GM18517 (cell line): ENCODE results near the gene OGG1.

Experiments
- ATAC-seq: cut with Tn5 transposase; IDR thresholded peaks from one replicate; pipeline ENCODE4 v1.9.1; 2021; ENCODE audit warnings: mild to moderate bottlenecking, moderate library complexity; ENCODE audit not compliant: unreplicated experiment

The OGG1 gene

DNA sequence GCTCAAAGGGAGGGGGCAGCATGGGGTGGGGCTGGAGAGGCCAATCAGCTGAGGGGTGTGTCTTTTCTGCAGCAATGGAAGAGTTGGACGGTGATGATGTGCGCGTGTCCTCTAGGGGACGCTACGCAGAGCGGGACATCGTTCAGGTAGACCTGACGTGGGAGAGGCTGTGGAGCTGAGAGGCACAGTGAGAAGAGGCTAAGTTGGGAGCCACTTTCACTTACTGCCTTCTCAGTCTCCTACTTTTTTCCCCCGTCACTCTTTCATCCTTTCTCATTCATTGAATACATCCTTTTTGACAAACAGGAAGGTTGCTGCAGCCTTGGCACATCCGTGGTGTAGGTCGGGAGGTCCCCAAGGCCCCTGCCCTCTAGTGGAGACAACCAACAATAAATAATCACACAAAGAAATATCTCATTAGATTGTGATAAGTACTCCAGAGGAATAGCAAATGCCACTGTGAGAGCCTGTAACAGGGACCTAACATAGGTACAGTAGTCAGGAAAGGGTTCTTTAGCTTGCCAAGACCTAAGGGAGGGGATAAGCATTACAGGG is 22.6 kb upstream of the OGG1 start:
- peak; percentile 32 for ATAC-seq

DNA sequence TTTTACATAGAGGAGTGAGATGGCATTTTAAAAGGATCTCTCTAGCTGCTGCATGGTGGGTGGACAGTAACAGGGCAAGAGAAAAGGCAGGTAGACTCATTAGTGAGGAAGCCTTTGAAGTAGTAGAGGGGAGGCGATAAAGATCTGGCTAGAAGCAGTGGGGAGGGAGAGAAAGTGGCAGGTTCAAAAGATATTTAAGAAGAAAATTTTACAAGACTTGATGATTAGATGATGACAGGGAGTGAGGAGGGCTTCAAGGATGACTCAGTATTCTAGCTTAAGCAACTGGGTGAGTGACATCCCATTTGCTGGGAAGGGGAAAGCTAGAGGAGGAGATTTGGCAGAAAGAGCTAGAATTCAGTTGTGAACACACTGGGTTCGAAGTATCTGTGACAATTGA is 22.0 kb upstream of the OGG1 start:
- no peak for ATAC-seq

DNA sequence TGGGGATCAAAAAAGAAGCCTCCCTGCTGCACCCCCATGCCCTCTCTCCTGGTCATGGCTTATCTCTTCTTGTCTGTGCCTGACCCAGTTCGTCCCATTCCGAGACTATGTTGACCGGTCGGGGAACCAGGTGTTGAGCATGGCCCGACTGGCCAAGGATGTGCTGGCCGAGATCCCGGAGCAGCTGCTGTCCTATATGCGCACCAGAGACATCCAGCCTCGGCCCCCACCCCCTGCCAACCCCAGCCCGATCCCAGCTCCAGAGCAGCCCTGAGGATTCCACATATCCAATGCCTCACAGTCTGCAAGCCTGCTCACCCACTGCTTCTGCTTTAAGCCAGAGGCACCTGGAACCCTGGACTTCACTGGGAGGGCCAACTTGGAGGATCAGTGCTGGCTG is 20.3 kb upstream of the OGG1 start:
- ATAC-seq: no peak

DNA sequence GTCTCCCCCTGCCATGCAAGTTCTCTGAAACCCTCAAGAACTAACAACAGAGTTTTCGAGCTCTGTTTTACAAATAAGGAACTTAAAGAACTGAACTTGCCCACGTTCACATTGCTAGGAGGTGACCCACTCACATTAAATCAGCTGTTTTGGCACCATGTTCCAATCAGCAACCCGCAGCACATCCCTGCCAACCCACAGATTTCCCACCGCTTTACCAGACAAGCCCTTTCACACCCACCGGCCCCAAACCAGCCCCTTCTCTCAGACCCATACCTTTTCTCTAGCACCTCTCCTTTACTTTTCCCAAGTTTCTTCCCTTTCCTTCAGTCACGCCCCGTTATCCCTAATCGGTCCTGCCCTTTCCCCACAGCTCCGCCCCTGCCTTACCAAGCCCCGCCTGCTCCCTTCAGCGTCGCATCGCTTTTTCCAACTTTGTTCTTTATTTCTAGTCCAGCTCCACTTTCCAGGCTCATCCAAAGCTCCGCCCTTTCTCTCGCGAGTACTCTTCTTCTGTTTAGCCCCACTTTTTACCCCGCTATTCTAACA is 19.0 kb upstream of the OGG1 start:
- ATAC-seq: peak; percentile 45

DNA sequence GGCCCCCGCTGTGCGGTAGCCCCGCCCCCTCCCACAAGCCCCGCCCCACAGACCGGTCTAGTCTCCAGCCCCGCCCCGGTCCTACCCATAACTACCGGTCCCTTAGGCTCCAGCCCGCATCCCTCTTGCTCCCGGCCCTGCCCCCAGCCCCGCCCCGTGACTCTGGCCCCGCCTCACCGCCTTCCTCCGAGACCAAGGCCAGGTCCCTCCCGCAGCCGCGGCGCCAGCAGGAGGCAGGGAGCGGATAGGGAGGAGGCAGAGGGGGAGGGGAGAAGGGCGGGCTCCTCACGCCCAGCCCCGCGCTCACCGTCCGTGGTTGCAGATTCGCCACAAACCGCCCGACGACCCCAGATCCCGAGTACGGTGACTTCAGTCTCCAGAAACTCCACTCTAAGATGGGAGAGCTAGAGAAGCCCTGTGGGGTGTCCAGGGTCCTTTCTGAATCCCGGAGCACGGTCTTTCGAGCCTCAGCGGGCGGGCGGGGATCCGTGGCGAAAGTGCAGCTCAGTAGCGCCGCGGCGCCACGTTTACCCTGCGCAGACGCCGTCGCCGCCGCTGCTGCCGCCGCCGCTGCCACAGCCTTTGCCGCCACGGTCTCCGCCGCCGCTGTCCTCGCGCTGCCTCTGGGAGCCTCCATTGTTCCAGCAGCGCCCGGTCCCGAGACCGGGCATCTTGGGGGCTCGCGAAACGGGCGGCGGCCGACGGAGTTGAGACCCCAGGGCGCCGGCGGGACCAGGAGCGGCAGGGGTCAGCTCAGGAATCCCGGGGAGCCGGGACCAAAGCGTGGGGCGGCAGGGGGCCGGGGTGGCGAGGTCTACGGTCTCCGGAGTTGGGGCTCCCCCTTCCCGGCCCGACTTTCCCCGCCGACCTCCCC is 18.3 kb upstream of the OGG1 start, which contains the start of gene BRPF1:
TSS of gene BRPF1 (plus strand) at position 530 of the 874 bp plus-strand sequence. CDS start 2,406 bp downstream, outside the sequence.
- peak; percentile 68 for ATAC-seq

DNA sequence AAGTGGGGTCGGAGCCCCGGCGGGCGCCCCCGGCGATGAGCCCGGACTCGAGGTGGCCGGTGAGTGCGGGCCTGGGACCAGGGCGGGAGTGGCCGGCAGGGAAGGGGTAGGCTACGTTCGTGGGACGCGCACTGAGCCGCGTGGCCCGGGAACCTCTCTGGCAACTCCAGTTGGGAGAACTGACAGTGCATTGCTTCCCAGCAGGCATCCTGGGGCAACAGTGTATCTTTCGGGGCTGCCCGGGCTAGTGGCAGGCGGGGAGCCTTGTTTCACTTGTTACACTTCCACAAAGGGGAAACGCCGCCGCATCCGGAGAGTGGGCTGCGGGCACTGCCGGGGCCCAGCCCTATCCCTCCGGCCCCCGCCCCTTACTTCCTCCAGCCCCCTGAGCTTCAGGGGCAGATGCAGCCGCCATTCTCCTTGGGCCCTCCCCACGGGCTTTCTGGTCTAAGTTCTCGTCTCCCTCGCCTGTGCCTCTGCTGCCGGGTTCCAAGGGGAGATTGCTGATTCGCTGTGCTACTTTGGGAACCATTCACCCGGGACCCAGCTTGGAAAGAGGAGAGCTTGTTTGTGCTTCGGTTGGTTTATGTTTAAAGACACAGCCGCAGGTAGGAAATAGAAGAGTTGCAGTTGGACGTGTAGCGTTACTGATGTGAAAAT is 17.5 kb upstream of the OGG1 start:
- ATAC-seq: no peak

DNA sequence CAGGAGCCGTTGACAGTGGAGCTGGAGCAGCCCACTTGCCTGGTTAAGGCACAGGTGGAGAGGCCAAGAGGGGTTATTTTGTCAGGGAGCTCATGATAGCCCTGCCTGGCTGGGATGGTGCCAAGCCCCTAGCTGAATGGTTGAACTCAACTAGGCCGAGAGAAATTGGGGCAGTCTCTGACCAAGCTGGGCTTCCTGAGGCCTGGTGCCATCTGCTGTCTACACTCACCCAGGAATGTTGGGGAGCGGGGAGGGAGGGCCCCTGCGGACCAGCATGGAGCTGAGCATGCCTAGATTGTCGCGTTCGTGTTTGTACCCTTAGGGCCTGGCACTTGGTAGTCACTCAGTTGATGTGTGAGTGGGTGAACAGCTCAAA is 17.0 kb upstream of the OGG1 start:
- ATAC-seq: no peak

DNA sequence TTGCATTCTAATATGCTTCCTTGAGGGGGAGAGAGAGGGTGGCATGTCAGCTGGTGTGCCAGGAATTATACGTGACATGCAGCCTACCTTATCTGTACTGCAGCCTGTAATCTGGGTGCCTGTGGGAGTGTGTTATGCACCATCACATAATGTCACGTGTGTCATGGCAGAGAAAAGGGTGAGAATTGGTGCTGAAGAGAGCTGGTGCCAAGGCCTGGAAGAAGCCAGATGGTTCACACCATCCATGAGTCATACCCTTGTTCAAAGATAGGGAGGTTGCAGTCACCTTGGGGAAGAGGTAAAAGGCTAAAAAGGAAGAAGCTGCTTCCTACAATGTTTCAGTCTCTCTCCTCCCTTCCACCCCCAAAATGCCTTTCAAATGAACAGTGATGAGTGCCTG is 12.9 kb upstream of the OGG1 start:
- ATAC-seq: no peak

DNA sequence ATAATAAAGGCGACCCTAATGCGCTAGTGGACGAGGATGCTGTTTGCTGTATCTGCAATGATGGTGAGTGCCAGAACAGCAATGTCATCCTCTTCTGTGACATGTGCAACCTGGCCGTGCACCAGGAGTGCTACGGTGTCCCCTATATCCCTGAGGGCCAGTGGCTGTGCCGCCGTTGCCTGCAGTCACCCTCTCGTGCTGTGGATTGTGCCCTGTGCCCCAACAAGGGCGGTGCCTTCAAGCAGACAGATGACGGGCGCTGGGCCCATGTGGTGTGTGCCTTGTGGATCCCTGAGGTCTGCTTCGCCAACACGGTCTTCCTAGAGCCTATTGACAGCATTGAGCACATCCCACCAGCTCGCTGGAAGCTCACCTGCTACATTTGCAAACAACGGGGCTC is 10.6 kb upstream of the OGG1 start:
- no peak for ATAC-seq

DNA sequence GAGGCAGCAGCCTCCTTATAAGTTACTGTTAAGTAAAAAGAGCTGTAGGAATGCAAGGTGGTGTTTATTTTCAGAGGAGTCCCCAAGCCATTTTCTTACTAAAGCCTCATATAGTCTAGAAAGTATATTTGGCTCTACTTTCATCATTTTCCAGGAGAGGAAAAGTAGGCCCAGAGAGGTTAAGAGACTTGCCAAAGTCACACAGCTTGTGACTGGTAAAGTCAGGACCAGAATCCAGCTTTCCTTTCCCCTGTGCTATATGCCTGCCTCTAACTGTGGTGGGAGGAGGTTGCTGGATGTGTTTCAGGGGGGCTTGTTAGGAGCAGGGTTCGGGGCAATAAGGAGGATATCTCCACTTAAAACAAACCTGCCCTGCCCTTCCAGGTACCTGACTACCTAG is 7.2 kb upstream of the OGG1 start:
- ATAC-seq: no peak

DNA sequence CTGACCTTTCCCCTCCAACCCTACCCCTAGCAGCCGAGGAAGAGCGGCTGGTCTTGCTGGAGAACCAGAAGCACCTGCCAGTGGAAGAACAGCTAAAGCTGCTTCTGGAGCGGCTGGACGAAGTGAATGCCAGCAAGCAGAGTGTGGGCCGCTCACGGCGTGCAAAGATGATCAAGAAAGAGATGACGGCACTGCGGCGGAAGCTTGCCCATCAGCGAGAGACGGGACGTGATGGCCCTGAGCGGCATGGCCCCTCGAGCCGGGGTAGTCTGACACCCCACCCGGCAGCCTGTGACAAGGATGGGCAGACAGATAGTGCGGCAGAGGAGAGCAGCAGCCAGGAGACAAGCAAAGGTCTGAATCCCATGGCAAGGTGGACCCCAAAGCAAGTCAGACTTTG is 6.2 kb upstream of the OGG1 start:
- ATAC-seq: no peak

DNA sequence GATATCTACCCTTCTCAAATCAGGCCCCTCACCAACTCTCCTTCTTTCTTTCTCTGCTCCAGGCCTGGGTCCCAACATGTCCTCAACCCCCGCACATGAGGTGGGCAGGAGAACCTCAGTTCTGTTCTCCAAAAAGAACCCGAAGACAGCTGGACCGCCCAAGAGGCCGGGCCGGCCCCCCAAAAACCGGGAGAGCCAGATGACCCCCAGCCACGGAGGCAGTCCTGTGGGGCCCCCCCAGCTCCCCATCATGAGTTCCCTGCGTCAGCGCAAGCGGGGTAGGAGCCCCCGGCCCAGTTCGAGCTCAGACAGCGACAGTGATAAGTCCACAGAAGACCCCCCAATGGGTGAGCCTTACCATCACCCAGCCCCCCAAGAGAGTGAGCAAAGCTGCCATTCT is 5.6 kb upstream of the OGG1 start:
- ATAC-seq: no peak

DNA sequence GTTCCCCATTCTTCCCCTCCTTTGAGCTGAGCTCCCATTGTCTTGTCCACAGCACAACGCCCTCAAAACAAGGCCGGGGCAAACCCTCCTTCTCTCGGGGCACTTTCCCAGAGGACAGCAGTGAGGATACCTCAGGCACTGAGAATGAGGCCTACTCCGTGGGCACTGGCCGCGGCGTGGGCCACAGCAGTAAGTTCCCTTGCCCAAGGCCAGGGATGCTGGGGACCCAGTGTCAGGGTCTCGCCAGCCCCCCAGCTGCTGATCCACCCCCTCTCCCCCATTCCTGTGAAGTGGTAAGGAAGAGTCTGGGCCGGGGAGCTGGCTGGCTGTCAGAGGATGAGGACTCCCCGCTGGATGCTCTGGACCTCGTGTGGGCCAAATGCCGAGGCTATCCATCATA is 4.2 kb upstream of the OGG1 start:
- ATAC-seq: no peak

DNA sequence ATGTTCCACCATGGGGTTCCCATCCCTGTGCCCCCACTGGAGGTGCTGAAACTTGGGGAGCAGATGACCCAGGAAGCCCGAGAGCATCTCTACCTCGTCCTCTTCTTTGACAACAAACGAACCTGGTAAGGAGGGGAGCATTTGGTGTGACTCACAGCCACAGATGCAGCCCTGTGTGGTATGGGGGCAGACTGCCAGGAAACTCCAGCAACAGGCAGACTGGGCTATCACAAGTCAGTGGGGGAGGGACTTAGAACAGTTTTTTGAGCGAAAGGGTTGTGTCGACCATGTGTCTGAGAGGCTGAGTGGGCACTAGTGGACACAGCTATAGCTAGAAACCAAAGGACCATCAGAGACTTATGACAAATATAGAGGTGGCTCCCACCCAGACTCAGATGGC is 3.4 kb upstream of the OGG1 start:
- ATAC-seq: no peak

DNA sequence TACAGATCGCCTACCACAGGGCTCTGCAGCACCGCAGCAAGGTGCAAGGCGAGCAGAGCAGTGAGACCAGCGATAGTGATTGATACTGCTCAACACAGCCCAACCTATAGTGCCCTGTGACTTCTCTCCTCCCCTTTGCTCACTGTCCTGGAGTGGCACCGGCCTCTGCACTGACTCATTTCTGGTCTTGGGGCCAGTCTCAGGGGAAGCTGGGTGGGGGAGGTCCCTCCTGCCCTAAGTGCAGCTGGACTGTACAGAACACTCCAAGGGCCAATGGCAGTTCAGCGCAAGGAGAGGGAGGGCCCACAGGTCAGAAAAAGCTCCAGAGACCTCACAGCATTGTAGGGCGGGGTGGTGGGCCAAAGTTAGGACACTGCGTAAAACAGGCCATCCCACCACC is 2.5 kb upstream of the OGG1 start:
- ATAC-seq: no peak

DNA sequence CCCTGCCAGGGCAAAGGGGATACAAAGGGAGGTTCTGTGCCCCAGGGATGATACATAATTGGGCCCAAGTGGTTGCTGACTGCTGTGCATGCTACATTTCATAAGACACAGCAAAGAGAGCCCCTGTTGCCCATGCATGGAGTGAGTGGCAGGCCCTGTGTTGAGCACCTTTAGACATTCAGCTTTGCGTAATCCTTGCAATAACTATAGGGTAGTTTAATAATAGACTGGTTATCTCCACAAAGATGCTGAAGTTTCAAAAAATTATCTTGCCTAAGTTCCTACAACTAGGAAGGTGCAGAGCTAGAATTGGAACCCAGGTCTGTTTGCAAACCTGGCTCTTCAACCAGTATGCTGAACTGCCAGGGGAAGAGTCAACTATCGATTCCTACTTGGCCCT is 1.7 kb upstream of the OGG1 start:
- no peak for ATAC-seq

DNA sequence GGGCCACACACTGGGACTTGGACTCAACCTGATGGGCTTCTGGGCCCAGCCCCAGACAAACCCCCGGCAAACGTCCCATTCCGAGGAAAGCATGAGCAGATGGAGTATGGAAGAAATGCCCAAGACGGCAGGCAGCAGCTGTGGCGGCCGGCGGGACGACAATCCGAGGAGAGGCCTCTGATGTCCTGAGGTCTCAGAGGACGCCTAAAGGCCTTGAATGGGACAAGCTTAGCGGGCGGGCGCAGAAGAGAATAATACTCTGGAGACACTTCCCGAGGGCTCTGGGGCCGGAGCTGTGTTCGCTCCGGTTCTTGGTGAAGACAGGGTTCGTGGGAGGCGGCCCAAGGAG is 482 bp upstream of the OGG1 start:
- no peak for ATAC-seq

DNA sequence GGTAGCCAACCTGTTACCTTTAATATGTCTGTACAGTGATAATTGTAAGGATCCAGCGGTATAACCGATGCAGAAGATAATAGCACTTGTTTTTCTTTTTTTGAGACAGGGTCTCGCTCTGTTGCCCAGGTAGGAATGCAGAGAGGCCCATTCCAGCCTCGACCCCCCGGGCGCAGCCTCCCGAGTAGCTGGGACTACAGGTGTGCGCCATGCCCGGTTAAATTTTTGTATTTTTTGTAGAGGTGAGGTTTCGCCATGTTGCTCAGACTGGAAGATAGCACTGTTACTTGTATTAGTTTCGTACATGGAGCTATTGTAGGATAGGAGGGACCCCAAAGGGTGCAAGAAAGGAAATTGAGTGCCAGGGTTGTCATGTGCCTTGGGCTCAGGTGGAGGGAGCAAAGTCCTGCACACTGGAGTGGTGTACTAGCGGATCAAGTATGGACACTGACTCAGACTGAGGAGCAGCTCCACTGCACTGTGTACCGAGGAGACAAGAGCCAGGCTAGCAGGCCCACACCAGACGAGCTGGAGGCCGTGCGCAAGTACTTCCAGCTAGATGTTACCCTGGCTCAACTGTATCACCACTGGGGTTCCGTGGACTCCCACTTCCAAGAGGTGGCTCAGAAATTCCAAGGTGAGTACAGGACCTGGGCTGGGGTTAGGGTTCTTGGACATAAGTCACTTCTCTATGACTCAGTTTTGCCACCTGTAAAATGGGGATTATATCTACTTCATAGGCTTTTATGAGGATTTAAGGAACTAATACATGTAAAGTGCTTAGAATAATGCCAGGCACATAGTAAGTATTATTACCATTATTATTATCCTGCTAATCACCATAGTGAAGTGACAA is 1.0 kb downstream of the OGG1 start:
- no peak for ATAC-seq

DNA sequence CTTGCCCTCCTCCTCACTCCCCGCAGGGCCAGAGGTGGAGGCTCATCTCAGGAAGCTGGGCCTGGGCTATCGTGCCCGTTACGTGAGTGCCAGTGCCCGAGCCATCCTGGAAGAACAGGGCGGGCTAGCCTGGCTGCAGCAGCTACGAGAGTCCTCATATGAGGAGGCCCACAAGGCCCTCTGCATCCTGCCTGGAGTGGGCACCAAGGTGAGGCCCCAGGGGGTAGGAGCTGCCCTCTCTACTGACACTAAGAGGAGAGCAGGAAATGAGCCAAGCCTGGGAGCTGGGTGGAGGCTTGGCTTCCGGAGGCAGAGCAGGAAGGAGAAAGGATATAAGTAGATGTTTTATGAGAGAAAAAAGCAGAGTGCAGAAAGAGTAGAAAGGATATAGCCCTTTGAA is 4.9 kb downstream of the OGG1 start:
- ATAC-seq: no peak

DNA sequence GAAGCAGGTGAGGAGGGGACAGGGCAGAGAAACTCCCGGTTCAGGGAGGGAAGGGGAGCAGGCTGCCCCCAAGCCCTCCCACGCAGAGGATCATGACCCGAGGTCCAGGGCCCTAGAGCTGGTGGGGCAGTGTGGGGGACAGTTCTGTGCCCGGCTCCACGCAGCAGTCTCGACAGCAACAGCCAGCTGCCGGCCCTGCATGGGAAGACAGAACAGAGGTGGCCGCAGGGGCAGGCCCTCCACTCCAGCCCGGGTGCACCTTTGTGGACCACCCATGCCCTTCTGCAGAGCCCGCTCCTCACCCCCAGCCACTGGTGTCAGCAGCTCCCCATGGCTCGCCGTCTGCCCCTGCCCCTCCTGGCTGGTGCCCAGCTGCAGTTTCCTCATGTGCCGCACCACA is 7.7 kb downstream of the OGG1 start:
- ATAC-seq: no peak
